HG02642 (cell line): Measurements from ENCODE around the gene FA2H.
"Not testable (repeated sequence)": the region's sequence is repeated elsewhere in the genome, so short reads cannot be mapped to it uniquely, and the experiment has no call there.

Source experiments
- ATAC-seq: cut with Tn5 transposase; IDR thresholded peaks from one replicate; pipeline ENCODE4 v1.9.1; 2021; ENCODE audit warnings: mild to moderate bottlenecking; ENCODE audit not compliant: unreplicated experiment, poor library complexity

Gene FA2H

GRCh38 chr16:74700116-74700437, 74.5 kb downstream of the FA2H start:
- ATAC-seq, result peak; percentile 23

GRCh38 chr16:74699666-74700065, 75.0 kb downstream of the FA2H start:
- no peak for ATAC-seq

GRCh38 chr16:74698222-74698621, 76.4 kb downstream of the FA2H start:
- no peak for ATAC-seq

- ATAC-seq, result peak; percentile 83
Observed at GRCh38 chr16:74695450-74696422, 78.9 kb downstream of the FA2H start.

GRCh38 chr16:74691093-74691855, 83.3 kb downstream of the FA2H start:
- ATAC-seq, result no peak

- ATAC-seq, result no peak
Observed at GRCh38 chr16:74682556-74682955, 92.1 kb downstream of the FA2H start.

- no peak for ATAC-seq
Observed at GRCh38 chr16:74680681-74681080, 93.9 kb downstream of the FA2H start.

- ATAC-seq, result no peak
Observed at GRCh38 chr16:74679983-74680382, 94.6 kb downstream of the FA2H start.

- ATAC-seq, result no peak
Observed at GRCh38 chr16:74677868-74678267, 96.8 kb downstream of the FA2H start.

- no peak for ATAC-seq
Observed at GRCh38 chr16:74673876-74674275, 100.7 kb downstream of the FA2H start.

GRCh38 chr16:74668877-74669276, 105.7 kb downstream of the FA2H start:
- not testable (repeated sequence) for ATAC-seq

GRCh38 chr16:74667255-74667700, 107.3 kb downstream of the FA2H start:
- ATAC-seq, result no peak

- peak; percentile 100 for ATAC-seq
Observed at GRCh38 chr16:74666425-74667254, 108.0 kb downstream of the FA2H start, which contains the start of gene RFWD3. Gene RFWD3, minus strand, starts transcription at chr16:74666877. Its CDS starts 5,428 bp downstream, at chr16:74661449.

- ATAC-seq, result no peak
Observed at GRCh38 chr16:74666010-74666421, 108.6 kb downstream of the FA2H start.
